ENCODE results near the gene PSRC1.
A peak's percentile ranks its signal among the peaks of the same experiment; 100 is the strongest.

Gene PSRC1

DNA sequence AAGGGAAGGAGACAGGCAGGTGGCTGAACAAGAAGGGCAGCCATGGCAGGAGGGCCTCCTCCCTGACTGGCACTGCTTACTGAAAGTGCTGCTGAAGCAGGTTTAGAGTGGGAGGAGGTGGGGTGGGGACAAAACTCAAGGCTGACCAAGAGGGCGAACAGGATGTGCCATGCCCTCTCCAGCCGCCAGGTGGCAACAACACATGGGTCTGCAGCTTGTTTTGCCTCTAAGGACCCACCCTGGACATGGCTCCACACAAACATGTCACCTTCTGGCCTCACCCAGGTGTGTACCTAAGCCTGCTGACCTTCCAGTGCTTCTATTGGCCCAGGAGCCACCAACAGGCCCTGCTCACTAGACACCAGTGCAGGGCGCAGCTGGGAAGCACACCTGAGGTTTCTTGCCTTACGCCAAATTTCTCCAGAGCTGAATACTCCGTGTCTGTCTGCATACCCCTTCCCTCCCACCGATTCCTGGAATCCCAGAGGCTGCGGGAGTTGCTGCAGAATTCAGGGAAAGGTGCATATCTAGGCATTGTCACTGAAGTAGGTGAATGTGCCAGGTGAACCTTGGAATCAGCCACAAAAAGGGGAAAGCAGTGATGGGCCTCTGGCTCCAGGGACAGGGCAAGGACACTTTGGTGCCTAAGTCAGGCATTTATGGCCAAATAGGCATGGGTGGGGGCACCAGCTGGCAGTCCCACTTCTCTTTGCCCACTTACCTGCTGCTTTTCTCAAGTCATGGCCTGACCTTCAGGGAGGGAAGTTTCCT lies 5.3 kb downstream of the PSRC1 start:
- H4K20me1 ChIP-seq (ENCODE audit: insufficient read depth, low read length), result no peaks in the 10 kb centered on the region
- H3K27me3 ChIP-seq (ENCODE audit: low read depth, low read length), result no peaks in the 10 kb centered on the region
- H3K4me3 ChIP-seq (ENCODE audit: low read length), result no peak overlapping the region
- no peak for TF ChIP-seq EZH2phosphoT487 (IDR thresholded peaks at IDR 0.05; ENCODE audit: low read depth)
- TF ChIP-seq, protein P1, sequence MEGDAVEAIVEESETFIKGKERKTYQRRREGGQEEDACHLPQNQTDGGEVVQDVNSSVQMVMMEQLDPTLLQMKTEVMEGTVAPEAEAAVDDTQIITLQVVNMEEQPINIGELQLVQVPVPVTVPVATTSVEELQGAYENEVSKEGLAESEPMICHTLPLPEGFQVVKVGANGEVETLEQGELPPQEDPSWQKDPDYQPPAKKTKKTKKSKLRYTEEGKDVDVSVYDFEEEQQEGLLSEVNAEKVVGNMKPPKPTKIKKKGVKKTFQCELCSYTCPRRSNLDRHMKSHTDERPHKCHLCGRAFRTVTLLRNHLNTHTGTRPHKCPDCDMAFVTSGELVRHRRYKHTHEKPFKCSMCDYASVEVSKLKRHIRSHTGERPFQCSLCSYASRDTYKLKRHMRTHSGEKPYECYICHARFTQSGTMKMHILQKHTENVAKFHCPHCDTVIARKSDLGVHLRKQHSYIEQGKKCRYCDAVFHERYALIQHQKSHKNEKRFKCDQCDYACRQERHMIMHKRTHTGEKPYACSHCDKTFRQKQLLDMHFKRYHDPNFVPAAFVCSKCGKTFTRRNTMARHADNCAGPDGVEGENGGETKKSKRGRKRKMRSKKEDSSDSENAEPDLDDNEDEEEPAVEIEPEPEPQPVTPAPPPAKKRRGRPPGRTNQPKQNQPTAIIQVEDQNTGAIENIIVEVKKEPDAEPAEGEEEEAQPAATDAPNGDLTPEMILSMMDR (IDR thresholded peaks at IDR 0.05; ENCODE audit: low read depth, low read length), result peak; percentile 74
- H3K79me2 ChIP-seq (ENCODE audit: low read length), result no peaks in the 10 kb centered on the region
- no peak overlapping the region for H3K4me2 ChIP-seq (ENCODE audit: low read length)
- peaks cover 5% of the 10 kb centered on the region; the same call in 1 of the 2 replicates for H3K4me1 ChIP-seq (ENCODE audit: low read length)
- no peak overlapping the region for H3K27ac ChIP-seq (ENCODE audit: low read length)
- no peak overlapping the region for H3K9ac ChIP-seq (ENCODE audit: low read length)
- no peak overlapping the region for H2AFZ ChIP-seq (ENCODE audit: low read depth, low read length)
- H3K9me3 ChIP-seq (ENCODE audit: insufficient read depth, low read length), result no peaks in the 10 kb centered on the region
- H3K36me3 ChIP-seq (replicated peaks; ENCODE audit: low read depth, low read length), result no peaks in the 10 kb centered on the region

DNA sequence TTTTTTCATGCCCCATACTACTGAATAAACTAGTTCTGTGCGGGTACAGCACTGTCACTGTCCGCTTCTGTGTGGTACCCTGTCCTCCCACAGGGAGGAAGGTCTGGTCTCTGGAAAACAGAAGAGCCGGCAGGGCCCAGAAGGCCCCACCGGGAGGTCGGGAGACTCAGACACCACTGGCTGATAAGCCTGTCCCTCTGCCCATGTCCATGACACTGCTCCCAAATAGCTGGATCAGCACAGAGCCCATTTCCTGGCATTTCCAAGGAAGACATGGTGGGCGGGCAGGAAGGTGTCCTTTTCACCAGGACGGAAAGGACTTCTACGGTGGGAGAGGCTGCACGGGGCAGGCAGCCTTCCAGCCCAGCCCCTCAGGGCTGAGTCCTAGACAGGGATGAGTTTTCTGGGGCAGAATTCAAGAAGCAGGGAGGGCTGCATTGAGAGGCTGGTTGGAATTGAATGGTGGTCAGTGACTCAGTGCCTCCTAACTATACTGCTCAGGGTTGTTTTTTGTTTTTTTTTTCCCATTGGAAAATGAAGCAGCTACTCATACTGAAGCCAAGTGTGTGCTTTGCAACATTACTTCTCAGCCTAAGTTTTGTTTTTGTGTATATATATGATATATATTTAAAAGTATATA lies 7.1 kb downstream of the PSRC1 start:
- no peaks in the 10 kb centered on the region for H3K9me3 ChIP-seq (ENCODE audit: insufficient read depth, low read length)
- H3K36me3 ChIP-seq (replicated peaks; ENCODE audit: low read depth, low read length), result no peaks in the 10 kb centered on the region
- no peak overlapping the region for H3K9ac ChIP-seq (ENCODE audit: low read length)
- H3K4me1 ChIP-seq (ENCODE audit: low read length), result no peaks in the 10 kb centered on the region
- no peaks in the 10 kb centered on the region for H3K79me2 ChIP-seq (ENCODE audit: low read length)
- H3K4me3 ChIP-seq (ENCODE audit: low read length), result no peak overlapping the region
- TF ChIP-seq, protein P1 (IDR thresholded peaks at IDR 0.05; ENCODE audit: low read depth, low read length), result no peak
- no peak for TF ChIP-seq EZH2phosphoT487 (IDR thresholded peaks at IDR 0.05; ENCODE audit: low read depth)
- H3K27ac ChIP-seq (ENCODE audit: low read length), result no peak overlapping the region
- H2AFZ ChIP-seq (ENCODE audit: low read depth, low read length), result no peak overlapping the region
- no peaks in the 10 kb centered on the region for H4K20me1 ChIP-seq (ENCODE audit: insufficient read depth, low read length)
- no peak overlapping the region for H3K4me2 ChIP-seq (ENCODE audit: low read length)
- no peaks in the 10 kb centered on the region for H3K27me3 ChIP-seq (ENCODE audit: low read depth, low read length)

DNA sequence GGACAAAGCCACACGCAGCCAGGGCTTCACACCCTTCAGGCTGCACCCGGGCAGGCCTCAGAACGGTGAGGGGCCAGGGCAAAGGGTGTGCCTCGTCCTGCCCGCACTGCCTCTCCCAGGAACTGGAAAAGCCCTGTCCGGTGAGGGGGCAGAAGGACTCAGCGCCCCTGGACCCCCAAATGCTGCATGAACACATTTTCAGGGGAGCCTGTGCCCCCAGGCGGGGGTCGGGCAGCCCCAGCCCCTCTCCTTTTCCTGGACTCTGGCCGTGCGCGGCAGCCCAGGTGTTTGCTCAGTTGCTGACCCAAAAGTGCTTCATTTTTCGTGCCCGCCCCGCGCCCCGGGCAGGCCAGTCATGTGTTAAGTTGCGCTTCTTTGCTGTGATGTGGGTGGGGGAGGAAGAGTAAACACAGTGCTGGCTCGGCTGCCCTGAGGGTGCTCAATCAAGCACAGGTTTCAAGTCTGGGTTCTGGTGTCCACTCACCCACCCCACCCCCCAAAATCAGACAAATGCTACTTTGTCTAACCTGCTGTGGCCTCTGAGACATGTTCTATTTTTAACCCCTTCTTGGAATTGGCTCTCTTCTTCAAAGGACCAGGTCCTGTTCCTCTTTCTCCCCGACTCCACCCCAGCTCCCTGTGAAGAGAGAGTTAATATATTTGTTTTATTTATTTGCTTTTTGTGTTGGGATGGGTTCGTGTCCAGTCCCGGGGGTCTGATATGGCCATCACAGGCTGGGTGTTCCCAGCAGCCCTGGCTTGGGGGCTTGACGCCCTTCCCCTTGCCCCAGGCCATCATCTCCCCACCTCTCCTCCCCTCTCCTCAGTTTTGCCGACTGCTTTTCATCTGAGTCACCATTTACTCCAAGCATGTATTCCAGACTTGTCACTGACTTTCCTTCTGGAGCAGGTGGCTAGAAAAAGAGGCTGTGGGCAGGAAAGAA lies 8.1 kb downstream of the PSRC1 start:
- no peaks in the 10 kb centered on the region for H3K27me3 ChIP-seq (ENCODE audit: low read depth, low read length)
- no peaks in the 10 kb centered on the region for H3K4me1 ChIP-seq (ENCODE audit: low read length)
- TF ChIP-seq, protein P1 (IDR thresholded peaks at IDR 0.05; ENCODE audit: low read depth, low read length), result no peak
- no peak for TF ChIP-seq EZH2phosphoT487 (IDR thresholded peaks at IDR 0.05; ENCODE audit: low read depth)
- no peak overlapping the region for H3K4me3 ChIP-seq (ENCODE audit: low read length)
- H3K4me2 ChIP-seq (ENCODE audit: low read length), result no peak overlapping the region
- no peak overlapping the region for H3K9ac ChIP-seq (ENCODE audit: low read length)
- no peak overlapping the region for H3K27ac ChIP-seq (ENCODE audit: low read length)
- no peaks in the 10 kb centered on the region for H4K20me1 ChIP-seq (ENCODE audit: insufficient read depth, low read length)
- no peak overlapping the region for H2AFZ ChIP-seq (ENCODE audit: low read depth, low read length)
- H3K36me3 ChIP-seq (replicated peaks; ENCODE audit: low read depth, low read length), result no peaks in the 10 kb centered on the region
- H3K79me2 ChIP-seq (ENCODE audit: low read length), result no peaks in the 10 kb centered on the region
- H3K9me3 ChIP-seq (ENCODE audit: insufficient read depth, low read length), result no peaks in the 10 kb centered on the region
